HFFc6 (cell line): ENCODE results near the gene CYLD. TPM values are rescaled to one million over a fixed set of nuclear protein-coding genes. Genes with fewer than 3 reads are reported as not detected.

Experiments
- DNase-seq: peaks from one replicate; pipeline ENCODE4 v3.0.0-alpha.2; 2018
- H3K27ac Mint-ChIP-seq: 2 replicates; pipeline ENCODE4 v1.8.0; 2020; ENCODE audit warnings: mild to moderate bottlenecking, mixed read lengths
- H3K27me3 Mint-ChIP-seq: 2 replicates; pipeline ENCODE4 v1.8.0; 2021; ENCODE audit warnings: mild to moderate bottlenecking, moderate library complexity, mixed read lengths; ENCODE audit not compliant: insufficient read depth
- H3K36me3 Mint-ChIP-seq: 2 replicates; pipeline ENCODE4 v1.8.0; 2021; ENCODE audit warnings: low read depth, mixed read lengths
- H3K4me1 Mint-ChIP-seq: 2 replicates; pipeline ENCODE4 v1.8.0; 2020; ENCODE audit warnings: low read depth, mixed read lengths
- H3K4me3 Mint-ChIP-seq: 2 replicates; pipeline ENCODE4 v1.8.0; 2020; ENCODE audit warnings: mild to moderate bottlenecking, moderate library complexity, mixed read lengths
- H3K9me3 Mint-ChIP-seq: 2 replicates; pipeline ENCODE4 v1.8.0; 2020; ENCODE audit warnings: mild to moderate bottlenecking, mixed read lengths
- total RNA-seq, 6 experiments: library from RNA; stranded (reverse); fragmentation: NEBNext Ultra II Directional; extraction: Animal tissue kit (Norgen Biotek cat#: 25700); gene quantifications; 2 replicates in 1 of 6; 3 replicates in 5 of 6; pipeline ENCODE4 v1.2.3, GENCODE V29; 2021
- TF ChIP-seq, protein P1 (sequence below): fragments of 200-600 bp; sonication (generic); IDR thresholded peaks from 2 replicates; pipeline ENCODE4 v1.5.0; 2021; ENCODE audit warnings: antibody characterized with exemption, mild to moderate bottlenecking

CYLD gene
- total RNA-seq, 6 experiments from 2014 or later: 39.4 to 52.7 (median 43.4) TPM

- H3K27me3 Mint-ChIP-seq: peaks cover 6% of the 10 kb centered on the region
- H3K4me1 Mint-ChIP-seq: peaks cover 10% of the 10 kb centered on the region
- no peak for DNase-seq
- H3K9me3 Mint-ChIP-seq: peaks cover 16% of the 10 kb centered on the region
- peak overlapping the region; percentile 13; the same call in 1 of the 2 replicates for H3K4me3 Mint-ChIP-seq
- no peak overlapping the region for H3K27ac Mint-ChIP-seq
- H3K36me3 Mint-ChIP-seq: peaks cover 8% of the 10 kb centered on the region; the same call in 1 of the 2 replicates
- TF ChIP-seq, protein P1, sequence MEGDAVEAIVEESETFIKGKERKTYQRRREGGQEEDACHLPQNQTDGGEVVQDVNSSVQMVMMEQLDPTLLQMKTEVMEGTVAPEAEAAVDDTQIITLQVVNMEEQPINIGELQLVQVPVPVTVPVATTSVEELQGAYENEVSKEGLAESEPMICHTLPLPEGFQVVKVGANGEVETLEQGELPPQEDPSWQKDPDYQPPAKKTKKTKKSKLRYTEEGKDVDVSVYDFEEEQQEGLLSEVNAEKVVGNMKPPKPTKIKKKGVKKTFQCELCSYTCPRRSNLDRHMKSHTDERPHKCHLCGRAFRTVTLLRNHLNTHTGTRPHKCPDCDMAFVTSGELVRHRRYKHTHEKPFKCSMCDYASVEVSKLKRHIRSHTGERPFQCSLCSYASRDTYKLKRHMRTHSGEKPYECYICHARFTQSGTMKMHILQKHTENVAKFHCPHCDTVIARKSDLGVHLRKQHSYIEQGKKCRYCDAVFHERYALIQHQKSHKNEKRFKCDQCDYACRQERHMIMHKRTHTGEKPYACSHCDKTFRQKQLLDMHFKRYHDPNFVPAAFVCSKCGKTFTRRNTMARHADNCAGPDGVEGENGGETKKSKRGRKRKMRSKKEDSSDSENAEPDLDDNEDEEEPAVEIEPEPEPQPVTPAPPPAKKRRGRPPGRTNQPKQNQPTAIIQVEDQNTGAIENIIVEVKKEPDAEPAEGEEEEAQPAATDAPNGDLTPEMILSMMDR: no peak
Observed at GRCh38 chr16:50699326-50700159, 42.3 kb upstream of the CYLD start.

DNA sequence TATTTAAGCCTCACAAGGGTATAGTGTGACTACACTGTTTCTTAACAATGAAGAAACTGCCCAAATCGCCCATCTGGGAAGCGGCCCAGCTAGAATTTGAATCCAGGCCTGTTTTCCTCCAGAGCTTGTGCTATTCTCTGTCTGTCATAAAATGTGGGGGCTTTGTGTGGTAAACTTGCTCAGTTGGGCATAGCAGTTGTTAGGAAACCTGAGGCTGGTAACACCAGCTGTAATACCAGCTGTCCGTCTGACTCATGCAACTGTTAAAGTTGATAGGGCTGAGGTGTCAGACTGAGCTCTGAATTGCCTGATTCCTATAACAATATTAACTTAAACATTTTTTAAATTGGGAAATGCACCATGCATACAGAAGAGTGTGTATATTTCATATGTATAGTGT, 39.2 kb upstream of the CYLD start:
- DNase-seq: no peak
- TF ChIP-seq, protein P1: no peak
- H3K4me1 Mint-ChIP-seq: peaks cover 16% of the 10 kb centered on the region
- peaks cover 27% of the 10 kb centered on the region for H3K9me3 Mint-ChIP-seq
- H3K27ac Mint-ChIP-seq: no peak overlapping the region
- H3K36me3 Mint-ChIP-seq: peaks cover 20% of the 10 kb centered on the region
- peaks cover 14% of the 10 kb centered on the region for H3K27me3 Mint-ChIP-seq
- no peak overlapping the region for H3K4me3 Mint-ChIP-seq

DNA sequence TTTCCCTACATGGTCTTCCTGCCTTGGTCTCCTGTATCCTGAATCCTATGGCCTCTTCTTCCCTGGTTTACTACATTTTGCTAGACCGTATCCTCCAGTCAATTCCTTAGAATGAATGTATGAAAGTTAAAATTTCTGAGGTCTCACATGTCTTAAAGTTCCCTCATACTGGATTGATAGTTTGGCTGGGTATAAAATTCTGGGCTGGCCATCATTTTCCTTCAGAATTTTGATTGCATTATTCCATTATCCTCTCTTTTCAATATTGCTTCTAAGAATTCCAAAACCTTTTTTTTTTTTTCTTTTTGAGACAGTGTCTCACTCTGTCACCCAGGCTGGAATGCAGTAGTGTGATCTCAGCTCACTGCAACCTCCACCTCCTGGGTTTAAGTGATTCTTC, 37.6 kb upstream of the CYLD start:
- DNase-seq: no peak
- TF ChIP-seq, protein P1: no peak
- Mint-ChIP-seq H3K36me3 (peaks cover 20% of the 10 kb centered on the region), H3K4me3 (no peak overlapping the region), H3K27ac (no peak overlapping the region), H3K27me3 (peaks cover 26% of the 10 kb centered on the region), H3K9me3 (peaks cover 27% of the 10 kb centered on the region), H3K4me1 (peaks cover 8% of the 10 kb centered on the region)

- peaks cover 27% of the 10 kb centered on the region for H3K9me3 Mint-ChIP-seq
- TF ChIP-seq, protein P1: no peak
- H3K4me3 Mint-ChIP-seq: no peak overlapping the region
- H3K4me1 Mint-ChIP-seq: peaks cover 8% of the 10 kb centered on the region
- DNase-seq: no peak
- no peak overlapping the region for H3K27ac Mint-ChIP-seq
- peaks cover 33% of the 10 kb centered on the region for H3K27me3 Mint-ChIP-seq
- H3K36me3 Mint-ChIP-seq: peaks cover 20% of the 10 kb centered on the region
Observed at GRCh38 chr16:50705436-50706110, 36.3 kb upstream of the CYLD start.

GRCh38 chr16:50706250-50706649, 35.6 kb upstream of the CYLD start:
- Mint-ChIP-seq H3K36me3 (peaks cover 20% of the 10 kb centered on the region), H3K4me3 (no peak overlapping the region), H3K9me3 (peaks cover 27% of the 10 kb centered on the region), H3K27me3 (peaks cover 31% of the 10 kb centered on the region), H3K27ac (no peak overlapping the region), H3K4me1 (peaks cover 8% of the 10 kb centered on the region)
- DNase-seq: no peak
- TF ChIP-seq, protein P1: no peak
